GM12878 (cell line): Measurements from ENCODE around the gene GID8. TPM values are rescaled to one million over a fixed set of nuclear protein-coding genes. Genes with fewer than 3 reads are reported as not detected.

ENCODE experiments used
- ATF7 ChIP-seq: fragments of 450-650 bp; IDR thresholded peaks from 2 replicates; pipeline ENCODE4 v1.6.1; 2016; ENCODE audit warnings: low read depth, mild to moderate bottlenecking
- BHLHE40 ChIP-seq, 2 experiments: fragments of 450-650 bp in 1 of 2; IDR thresholded peaks; 2 replicates each; pipeline ENCODE4 v1.6.1; 2011 to 2017; ENCODE audit warnings: low read depth in 2 of 2, borderline replicate concordance in 1 of 2, improper control_type of control experiment in 1 of 2, low read length in 1 of 2, mild to moderate bottlenecking in 1 of 2
- CHD2 ChIP-seq: IDR thresholded peaks from 2 replicates; pipeline ENCODE4 v1.6.1; 2011; ENCODE audit warnings: low read depth, low read length, improper control_type of control experiment, borderline replicate concordance
- CHD4 ChIP-seq: fragments of 200-600 bp; sonication (generic); IDR thresholded peaks from 2 replicates; pipeline ENCODE4 v1.6.1; 2016; ENCODE audit warnings: mild to moderate bottlenecking
- CREB1 ChIP-seq: IDR thresholded peaks from 2 replicates; pipeline ENCODE4 v1.6.1; 2012; ENCODE audit warnings: low read depth, mild to moderate bottlenecking, inconsistent platforms
- DPF2 ChIP-seq: fragments of 450-650 bp; IDR thresholded peaks from 2 replicates; pipeline ENCODE4 v1.6.1; 2017; ENCODE audit warnings: mild to moderate bottlenecking
- EGR1 ChIP-seq, 2 experiments: IDR thresholded peaks; 1 replicate in 1 of 2; 2 replicates in 1 of 2; pipeline ENCODE4 v1.6.1; 2011 to 2012; ENCODE audit warnings: low read depth in 2 of 2, low read length in 2 of 2, borderline replicate concordance in 1 of 2, mild to moderate bottlenecking in 1 of 2, moderate library complexity in 1 of 2
- IKZF1 ChIP-seq: fragments of 450-650 bp; conservative IDR thresholded peaks from 2 replicates; pipeline ENCODE4 v1.6.1; 2017; ENCODE audit warnings: antibody characterized with exemption, mild to moderate bottlenecking
- IKZF2 ChIP-seq, 2 experiments: fragments of 450-650 bp; IDR thresholded peaks; 2 replicates each; pipeline ENCODE4 v1.6.1; 2017; ENCODE audit warnings: mild to moderate bottlenecking in 2 of 2, moderate library complexity in 2 of 2
- LARP7 ChIP-seq: fragments of 450-650 bp; IDR thresholded peaks from 2 replicates; pipeline ENCODE4 v1.6.1; 2017; ENCODE audit warnings: mild to moderate bottlenecking
- MAX ChIP-seq: IDR thresholded peaks from 2 replicates; pipeline ENCODE4 v1.6.1; 2012; ENCODE audit warnings: low read depth, low read length, improper control_type of control experiment
- MYC ChIP-seq: IDR thresholded peaks from 2 replicates; pipeline ENCODE4 v1.6.1; 2011; ENCODE audit warnings: mild to moderate bottlenecking, low read length, moderate library complexity, inconsistent platforms; ENCODE audit not compliant: insufficient read depth, insufficient replicate concordance, insufficient read length, severe bottlenecking
- POLR2A ChIP-seq: IDR thresholded peaks from 2 replicates; pipeline ENCODE4 v1.6.1; 2011; ENCODE audit warnings: low read depth, mild to moderate bottlenecking, low read length
- RAD51 ChIP-seq: fragments of 450-650 bp; IDR thresholded peaks from 2 replicates; pipeline ENCODE4 v1.6.1; 2016; ENCODE audit warnings: moderate library complexity, mild to moderate bottlenecking, inconsistent platforms
- RFX5 ChIP-seq: IDR thresholded peaks from 2 replicates; pipeline ENCODE4 v1.6.1; 2011; ENCODE audit warnings: low read depth, low read length, improper control_type of control experiment
- RUNX3 ChIP-seq: IDR thresholded peaks from 2 replicates; pipeline ENCODE4 v1.6.1; 2012; ENCODE audit warnings: low read length, inconsistent platforms
- STAT3 ChIP-seq: IDR thresholded peaks from 2 replicates; pipeline ENCODE4 v1.6.1; 2011; ENCODE audit warnings: low read depth, low read length, improper control_type of control experiment
- TAF1 ChIP-seq: IDR thresholded peaks from 2 replicates; pipeline ENCODE4 v1.6.1; 2011; ENCODE audit warnings: mild to moderate bottlenecking, low read depth, low read length, borderline replicate concordance
- USF1 ChIP-seq: IDR thresholded peaks from 2 replicates; pipeline ENCODE4 v1.6.1; 2011; ENCODE audit warnings: borderline replicate concordance, low read depth, mild to moderate bottlenecking, moderate library complexity, mixed read lengths, low read length; ENCODE audit not compliant: insufficient read depth; ENCODE audit errors: extremely low read length
- YY1 ChIP-seq: IDR thresholded peaks from 2 replicates; pipeline ENCODE4 v1.6.1; 2011; ENCODE audit warnings: low read depth, mild to moderate bottlenecking, low read length
- ZNF24 ChIP-seq: fragments of 450-650 bp; IDR thresholded peaks from 2 replicates; pipeline ENCODE4 v1.6.1; 2017; ENCODE audit warnings: antibody characterized with exemption, mild to moderate bottlenecking
- polyA plus RNA-seq, 11 experiments: library from polyadenylated mRNA; depleted of rRNA in 4 of 11; unstranded in 6 of 11; stranded (reverse) in 5 of 11; fragments of >200 nt; fragmentation: Nextera tagmentation in 4 of 11; fragmentation: Illumina TruSeq in 1 of 11; extraction: Ambion mirVana in 4 of 11; extraction: Trizol in 1 of 11; gene quantifications; 1 replicate in 1 of 11; 2 replicates in 10 of 11; pipeline versions ENCODE4 v1.2.1 to v1.2.3, GENCODE V29; 2011 to 2016; ENCODE audit warnings: inconsistent platforms in 2 of 11, missing spikeins in 2 of 11, low read depth in 1 of 11
- total RNA-seq, 4 experiments: library from RNA; depleted of rRNA in 3 of 4; stranded (reverse); fragments of >200 nt in 3 of 4; fragmentation: Illumina TruSeq in 1 of 4; extraction: Trizol in 1 of 4; gene quantifications; 2 replicates each; pipeline versions ENCODE4 v1.2.1 to v1.2.3, GENCODE V29; 2013 to 2021
- TF ChIP-seq, protein P1 (sequence below): fragments of 450-650 bp; IDR thresholded peaks from 2 replicates; pipeline ENCODE4 v1.6.1; 2017; ENCODE audit warnings: low read depth, mild to moderate bottlenecking, moderate library complexity
- TF ChIP-seq, protein P2 (sequence below): IDR thresholded peaks from 2 replicates; pipeline ENCODE4 v1.6.1; 2012; ENCODE audit warnings: low read length, inconsistent platforms
- TF ChIP-seq, protein P3 (sequence below): fragments of 450-650 bp; conservative IDR thresholded peaks from 2 replicates; pipeline ENCODE4 v1.6.1; 2017; ENCODE audit warnings: mild to moderate bottlenecking, moderate library complexity

GID8 gene
- total and polyA plus RNA-seq, 10 of the 15 experiments (the other 5 are each of a cell fraction or from before 2014, with no cell fraction given): 12.0 to 33.8 (median 22.2) TPM

- peak; percentile 67 for TF ChIP-seq MYC
- peak; percentile 63; the same call in 1 of the 2 replicates for TF ChIP-seq LARP7
- TF ChIP-seq RAD51: no peak
- 0 out of 2 replicates have a peak, but pooled peaks have one; percentile 6 for TF ChIP-seq YY1
- no peak for TF ChIP-seq RUNX3
- TF ChIP-seq, protein P1, sequence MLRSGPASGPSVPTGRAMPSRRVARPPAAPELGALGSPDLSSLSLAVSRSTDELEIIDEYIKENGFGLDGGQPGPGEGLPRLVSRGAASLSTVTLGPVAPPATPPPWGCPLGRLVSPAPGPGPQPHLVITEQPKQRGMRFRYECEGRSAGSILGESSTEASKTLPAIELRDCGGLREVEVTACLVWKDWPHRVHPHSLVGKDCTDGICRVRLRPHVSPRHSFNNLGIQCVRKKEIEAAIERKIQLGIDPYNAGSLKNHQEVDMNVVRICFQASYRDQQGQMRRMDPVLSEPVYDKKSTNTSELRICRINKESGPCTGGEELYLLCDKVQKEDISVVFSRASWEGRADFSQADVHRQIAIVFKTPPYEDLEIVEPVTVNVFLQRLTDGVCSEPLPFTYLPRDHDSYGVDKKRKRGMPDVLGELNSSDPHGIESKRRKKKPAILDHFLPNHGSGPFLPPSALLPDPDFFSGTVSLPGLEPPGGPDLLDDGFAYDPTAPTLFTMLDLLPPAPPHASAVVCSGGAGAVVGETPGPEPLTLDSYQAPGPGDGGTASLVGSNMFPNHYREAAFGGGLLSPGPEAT: peak; percentile 12; the same call in 1 of the 2 replicates
- TF ChIP-seq EGR1 (IDR thresholded peaks at IDR 0.05; ENCODE audit: borderline replicate concordance in 1 of 2, low read depth in 2 of 2, low read length in 2 of 2): peak in 1 of 2 experiments; percentile 9; a peak in 1 of 3 replicates
- no peak for TF ChIP-seq CHD4
- no peak; a peak in 1 of 4 replicates for TF ChIP-seq IKZF2 (IDR thresholded peaks at IDR 0.05)
- TF ChIP-seq USF1: peak; percentile 27
- TF ChIP-seq, protein P2, sequence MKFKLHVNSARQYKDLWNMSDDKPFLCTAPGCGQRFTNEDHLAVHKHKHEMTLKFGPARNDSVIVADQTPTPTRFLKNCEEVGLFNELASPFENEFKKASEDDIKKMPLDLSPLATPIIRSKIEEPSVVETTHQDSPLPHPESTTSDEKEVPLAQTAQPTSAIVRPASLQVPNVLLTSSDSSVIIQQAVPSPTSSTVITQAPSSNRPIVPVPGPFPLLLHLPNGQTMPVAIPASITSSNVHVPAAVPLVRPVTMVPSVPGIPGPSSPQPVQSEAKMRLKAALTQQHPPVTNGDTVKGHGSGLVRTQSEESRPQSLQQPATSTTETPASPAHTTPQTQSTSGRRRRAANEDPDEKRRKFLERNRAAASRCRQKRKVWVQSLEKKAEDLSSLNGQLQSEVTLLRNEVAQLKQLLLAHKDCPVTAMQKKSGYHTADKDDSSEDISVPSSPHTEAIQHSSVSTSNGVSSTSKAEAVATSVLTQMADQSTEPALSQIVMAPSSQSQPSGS: no peak
- TF ChIP-seq CHD2: peak; percentile 57; the same call in 1 of the 2 replicates
- peak; percentile 66 for TF ChIP-seq IKZF1
- TF ChIP-seq TAF1: 0 out of 2 replicates have a peak, but pooled peaks have one; percentile 20
- no peak for TF ChIP-seq STAT3
- TF ChIP-seq MAX: peak; percentile 71; the same call in 1 of the 2 replicates
- peak in 1 of 2 experiments; percentile 60; a peak in 1 of 4 replicates for TF ChIP-seq BHLHE40 (IDR thresholded peaks at IDR 0.05; ENCODE audit: borderline replicate concordance in 1 of 2, low read depth in 2 of 2, low read length in 1 of 2)
- peak; percentile 75 for TF ChIP-seq CREB1
- TF ChIP-seq ZNF24: no peak
- TF ChIP-seq, protein P3, sequence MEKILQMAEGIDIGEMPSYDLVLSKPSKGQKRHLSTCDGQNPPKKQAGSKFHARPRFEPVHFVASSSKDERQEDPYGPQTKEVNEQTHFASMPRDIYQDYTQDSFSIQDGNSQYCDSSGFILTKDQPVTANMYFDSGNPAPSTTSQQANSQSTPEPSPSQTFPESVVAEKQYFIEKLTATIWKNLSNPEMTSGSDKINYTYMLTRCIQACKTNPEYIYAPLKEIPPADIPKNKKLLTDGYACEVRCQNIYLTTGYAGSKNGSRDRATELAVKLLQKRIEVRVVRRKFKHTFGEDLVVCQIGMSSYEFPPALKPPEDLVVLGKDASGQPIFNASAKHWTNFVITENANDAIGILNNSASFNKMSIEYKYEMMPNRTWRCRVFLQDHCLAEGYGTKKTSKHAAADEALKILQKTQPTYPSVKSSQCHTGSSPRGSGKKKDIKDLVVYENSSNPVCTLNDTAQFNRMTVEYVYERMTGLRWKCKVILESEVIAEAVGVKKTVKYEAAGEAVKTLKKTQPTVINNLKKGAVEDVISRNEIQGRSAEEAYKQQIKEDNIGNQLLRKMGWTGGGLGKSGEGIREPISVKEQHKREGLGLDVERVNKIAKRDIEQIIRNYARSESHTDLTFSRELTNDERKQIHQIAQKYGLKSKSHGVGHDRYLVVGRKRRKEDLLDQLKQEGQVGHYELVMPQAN: peak; percentile 65; the same call in 1 of the 2 replicates
- 0 out of 2 replicates have a peak, but pooled peaks have one; percentile 31 for TF ChIP-seq RFX5
- TF ChIP-seq ATF7: no peak
- TF ChIP-seq POLR2A: peak; percentile 82
- TF ChIP-seq DPF2: peak; percentile 53
Observed at GRCh38 chr20:62952373-62952967, 14.5 kb downstream of the GID8 start, which contains the start of gene SLC17A9 (continued).
